Mesenchymal stem cell (in vitro differentiated cells and primary cell): Measurements from ENCODE around the gene HOXC12. TPM values are rescaled to one million over a fixed set of nuclear protein-coding genes. Genes with fewer than 3 reads are reported as not detected.

Experiments used
- DNase-seq: peaks from one replicate; pipeline ENCODE4 v3.0.0-alpha.2; 2013
- H2AFZ ChIP-seq: one replicate; pipeline ENCODE4 v1.6.1; 2013; ENCODE audit warnings: low read depth, mild to moderate bottlenecking, control low read depth, inconsistent platforms, low read length, moderate library complexity
- H2AK5ac ChIP-seq: 2 replicates; pipeline ENCODE4 v1.6.1; 2013; ENCODE audit warnings: low read length, moderate library complexity, mild to moderate bottlenecking, inconsistent platforms; ENCODE audit not compliant: severe bottlenecking
- H2BK120ac ChIP-seq: one replicate; pipeline ENCODE4 v1.6.1; 2013; ENCODE audit warnings: low read depth, mild to moderate bottlenecking, inconsistent platforms, low read length, moderate library complexity
- H2BK12ac ChIP-seq, 2 experiments: one replicate each; pipeline ENCODE4 v1.6.1; 2013; ENCODE audit warnings: inconsistent platforms in 2 of 2, low read length in 2 of 2, mild to moderate bottlenecking in 2 of 2, moderate library complexity in 2 of 2, control low read depth in 1 of 2
- H2BK15ac ChIP-seq: one replicate; pipeline ENCODE4 v1.6.1; 2013; ENCODE audit warnings: mild to moderate bottlenecking, low read depth, inconsistent platforms; ENCODE audit not compliant: poor library complexity, severe bottlenecking
- H2BK5ac ChIP-seq: 2 replicates; pipeline ENCODE4 v1.6.1; 2013; ENCODE audit warnings: low read depth, mild to moderate bottlenecking, low read length, control low read depth, inconsistent platforms; ENCODE audit not compliant: poor library complexity, severe bottlenecking
- H3K14ac ChIP-seq, 2 experiments: one replicate each; pipeline ENCODE4 v1.6.1; 2013; ENCODE audit warnings: inconsistent platforms in 2 of 2, low read length in 2 of 2, control low read depth in 1 of 2, mild to moderate bottlenecking in 1 of 2, moderate library complexity in 1 of 2
- H3K18ac ChIP-seq, 2 experiments: one replicate each; pipeline ENCODE4 v1.6.1; 2013; ENCODE audit warnings: inconsistent platforms in 2 of 2, low read length in 2 of 2, control low read depth in 1 of 2, low read depth in 1 of 2, mild to moderate bottlenecking in 1 of 2
- H3K23ac ChIP-seq, 2 experiments: one replicate each; pipeline ENCODE4 v1.6.1; 2013; ENCODE audit warnings: inconsistent platforms in 2 of 2, low read length in 2 of 2, mild to moderate bottlenecking in 2 of 2, moderate library complexity in 2 of 2, control low read depth in 1 of 2
- H3K27ac ChIP-seq: 2 replicates; pipeline ENCODE4 v1.5.1; 2013; ENCODE audit warnings: mild to moderate bottlenecking, moderate library complexity, low read length, control low read depth, inconsistent platforms; ENCODE audit not compliant: poor library complexity, severe bottlenecking
- H3K27me3 ChIP-seq, 2 experiments: 2 replicates each; pipeline versions ENCODE4 v1.6.1 to v1.7.0; 2013; ENCODE audit warnings: low read length in 2 of 2, mild to moderate bottlenecking in 2 of 2, moderate library complexity in 2 of 2, control low read depth in 1 of 2, inconsistent platforms in 1 of 2; ENCODE audit not compliant: control insufficient read depth in 1 of 2, insufficient read depth in 1 of 2
- H3K36me3 ChIP-seq, 2 experiments: 2 replicates each; pipeline versions ENCODE4 v1.6.1 to v1.7.0; 2013; ENCODE audit warnings: low read length in 2 of 2, control low read depth in 1 of 2, inconsistent platforms in 1 of 2, low read depth in 1 of 2, mild to moderate bottlenecking in 1 of 2; ENCODE audit not compliant: insufficient read depth in 2 of 2, control insufficient read depth in 1 of 2
- H3K4ac ChIP-seq, 2 experiments: one replicate each; pipeline ENCODE4 v1.6.1; 2013; ENCODE audit warnings: inconsistent platforms in 2 of 2, low read length in 2 of 2, mild to moderate bottlenecking in 2 of 2, moderate library complexity in 2 of 2, control low read depth in 1 of 2, low read depth in 1 of 2
- H3K4me1 ChIP-seq: 2 replicates; pipeline ENCODE4 v1.6.1; 2013; ENCODE audit warnings: low read depth, low read length, control low read depth; ENCODE audit not compliant: control insufficient read depth, insufficient read depth
- H3K4me2 ChIP-seq: 2 replicates; pipeline ENCODE4 v1.6.1; 2013; ENCODE audit warnings: low read length, mild to moderate bottlenecking, inconsistent platforms; ENCODE audit not compliant: poor library complexity, severe bottlenecking
- H3K4me3 ChIP-seq, 2 experiments: 2 replicates each; pipeline versions ENCODE4 v1.5.1 to v1.7.0; 2013; ENCODE audit warnings: low read length in 2 of 2, mild to moderate bottlenecking in 2 of 2, control low read depth in 1 of 2, low read depth in 1 of 2; ENCODE audit not compliant: insufficient read depth in 1 of 2
- H3K79me1 ChIP-seq: replicated peaks from 2 replicates; pipeline ENCODE4 v1.6.1; 2013; ENCODE audit warnings: mild to moderate bottlenecking, control low read depth, low read length, inconsistent platforms; ENCODE audit not compliant: poor library complexity, severe bottlenecking
- H3K9ac ChIP-seq: 2 replicates; pipeline ENCODE4 v1.7.0; 2013; ENCODE audit warnings: mild to moderate bottlenecking, low read length, moderate library complexity
- H3K9me3 ChIP-seq: 2 replicates; pipeline ENCODE4 v1.7.0; 2013; ENCODE audit warnings: mild to moderate bottlenecking, low read length; ENCODE audit not compliant: control insufficient read depth
- H4K8ac ChIP-seq: one replicate; pipeline ENCODE4 v1.6.1; 2013; ENCODE audit warnings: inconsistent platforms, mild to moderate bottlenecking, low read length, moderate library complexity
- H4K91ac ChIP-seq: one replicate; pipeline ENCODE4 v1.6.1; 2013; ENCODE audit warnings: mild to moderate bottlenecking, low read length, inconsistent platforms
- WGBS: methylation state at CpG from one replicate; pipeline ENCODE4 v1.1.7; 2013; ENCODE audit warnings: mixed read lengths; 5-methylcytosine and 5-hydroxymethylcytosine counted together
- polyA plus RNA-seq, 2 experiments: library from polyadenylated mRNA; stranded (reverse); fragments of 200-250 nt; gene quantifications; one replicate each; pipeline ENCODE4 v1.2.3, GENCODE V29; 2013

The HOXC12 gene
- not detected for polyA plus RNA-seq (2013, experiment 1 of 2)
- not detected for polyA plus RNA-seq (2013, experiment 2 of 2)

DNA sequence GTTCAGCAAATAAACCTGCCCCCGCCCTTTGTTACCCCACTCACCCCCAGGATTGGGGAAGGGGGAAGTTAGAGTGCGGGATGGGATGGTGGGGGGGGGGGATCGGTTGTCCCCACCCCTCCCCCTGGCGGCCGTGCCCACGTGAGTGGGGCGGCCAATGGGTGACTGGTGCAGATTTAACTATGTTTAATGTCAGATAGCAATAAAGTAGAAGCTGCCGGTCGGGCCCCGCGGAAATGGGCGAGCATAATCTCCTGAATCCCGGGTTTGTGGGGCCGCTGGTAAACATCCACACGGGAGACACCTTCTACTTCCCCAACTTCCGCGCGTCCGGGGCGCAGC, at the start of gene HOXC12:
Gene HOXC12, plus strand, starts transcription at position 210 of the 342 bp plus-strand sequence. Its CDS starts 27 bp downstream, at position 237.
- Histone ChIP-seq H2BK15ac (no peak within 1 kb of the TSS), H4K91ac (peak within 1 kb of the TSS; percentile 7), H3K4me3 (no peak within 1 kb of the TSS), H3K4ac (no peak within 1 kb of the TSS), H2AK5ac (no peak within 1 kb of the TSS), H3K23ac (peak within 1 kb of the TSS in 1 of 2 experiments; percentile 63), H2BK5ac (no peak within 1 kb of the TSS), H3K27ac (no peak within 1 kb of the TSS), H3K27me3 (peaks cover 99 to 100% of the 10 kb centered on the region in 2 experiments), H4K8ac (no peak within 1 kb of the TSS), H2AFZ (no peak within 1 kb of the TSS), H3K9ac (no peak within 1 kb of the TSS), H3K18ac (no peak within 1 kb of the TSS), H3K79me1 (no peaks in the 10 kb centered on the region), H3K36me3 (peaks cover 0 to 9% of the 10 kb centered on the region in 2 experiments), H2BK12ac (no peak within 1 kb of the TSS), H3K9me3 (peaks cover 9% of the 10 kb centered on the region), H3K4me2 (no peak within 1 kb of the TSS), H3K4me1 (peaks cover 24% of the 10 kb centered on the region), H2BK120ac (no peak within 1 kb of the TSS), H3K14ac (no peak within 1 kb of the TSS)
- 13% methylated on average over 13 of the region's 20 CpGs for WGBS
- DNase-seq: no peak

DNA sequence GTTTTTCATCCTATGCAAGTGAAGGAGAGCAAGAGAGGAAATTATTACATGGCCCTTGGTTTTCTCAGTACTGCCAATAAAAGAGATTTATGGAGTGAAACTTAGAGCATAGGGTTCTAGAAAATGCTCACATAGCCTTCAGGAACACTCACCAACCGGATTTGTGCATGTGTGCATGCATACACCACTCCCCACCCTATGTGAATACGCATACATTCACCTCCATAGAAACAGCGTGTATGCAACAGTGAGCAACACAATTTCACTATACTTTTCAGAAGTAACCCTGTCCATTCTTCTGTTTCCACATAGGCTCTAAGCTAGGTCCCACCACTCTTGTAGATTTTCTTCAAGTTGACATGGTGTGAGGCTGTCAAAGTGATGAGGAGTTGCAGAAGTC, 47.6 kb upstream of the HOXC12 start:
- Histone ChIP-seq H3K27ac (no peak overlapping the region), H4K8ac (no peak overlapping the region), H3K18ac (no peak overlapping the region), H3K9ac (no peak overlapping the region), H2BK120ac (no peak overlapping the region), H3K9me3 (peaks cover 3% of the 10 kb centered on the region), H3K4me3 (no peak overlapping the region), H3K14ac (no peak overlapping the region), H2BK12ac (no peak overlapping the region), H2AK5ac (no peak overlapping the region), H3K36me3 (no peaks in the 10 kb centered on the region), H2BK15ac (no peak overlapping the region), H3K4me1 (no peaks in the 10 kb centered on the region), H2BK5ac (no peak overlapping the region), H2AFZ (no peak overlapping the region), H3K4ac (no peak overlapping the region), H3K27me3 (peaks cover 34 to 73% of the 10 kb centered on the region in 2 experiments), H4K91ac (no peak overlapping the region), H3K4me2 (no peak overlapping the region), H3K79me1 (no peaks in the 10 kb centered on the region), H3K23ac (no peak overlapping the region)
- DNase-seq: no peak
- 69% methylated on average over 3 of the region's 3 CpGs for WGBS

- no peak overlapping the region for H2BK15ac ChIP-seq
- H3K79me1 ChIP-seq: no peaks in the 10 kb centered on the region
- H3K14ac ChIP-seq: no peak overlapping the region
- H2AK5ac ChIP-seq: no peak overlapping the region
- no peak overlapping the region for H3K23ac ChIP-seq
- WGBS: 67% methylated on average over 2 of the region's 5 CpGs
- no peak overlapping the region for H3K4me2 ChIP-seq
- no peak overlapping the region for H3K9ac ChIP-seq
- no peak overlapping the region for H2BK5ac ChIP-seq
- no peaks in the 10 kb centered on the region for H3K36me3 ChIP-seq
- no peak overlapping the region for H4K91ac ChIP-seq
- no peak for DNase-seq
- no peak overlapping the region for H3K4me3 ChIP-seq
- H3K27ac ChIP-seq: no peak overlapping the region
- no peaks in the 10 kb centered on the region for H3K9me3 ChIP-seq
- no peak overlapping the region for H2AFZ ChIP-seq
- H3K4me1 ChIP-seq: no peaks in the 10 kb centered on the region
- no peak overlapping the region for H3K4ac ChIP-seq
- H4K8ac ChIP-seq: no peak overlapping the region
- H2BK12ac ChIP-seq: no peak overlapping the region
- H3K27me3 ChIP-seq: peaks cover 33 to 65% of the 10 kb centered on the region in 2 experiments
- no peak overlapping the region for H2BK120ac ChIP-seq
- no peak overlapping the region for H3K18ac ChIP-seq
Measured at GRCh38 chr12:53916788-53917655, 37.7 kb upstream of the HOXC12 start.

DNA sequence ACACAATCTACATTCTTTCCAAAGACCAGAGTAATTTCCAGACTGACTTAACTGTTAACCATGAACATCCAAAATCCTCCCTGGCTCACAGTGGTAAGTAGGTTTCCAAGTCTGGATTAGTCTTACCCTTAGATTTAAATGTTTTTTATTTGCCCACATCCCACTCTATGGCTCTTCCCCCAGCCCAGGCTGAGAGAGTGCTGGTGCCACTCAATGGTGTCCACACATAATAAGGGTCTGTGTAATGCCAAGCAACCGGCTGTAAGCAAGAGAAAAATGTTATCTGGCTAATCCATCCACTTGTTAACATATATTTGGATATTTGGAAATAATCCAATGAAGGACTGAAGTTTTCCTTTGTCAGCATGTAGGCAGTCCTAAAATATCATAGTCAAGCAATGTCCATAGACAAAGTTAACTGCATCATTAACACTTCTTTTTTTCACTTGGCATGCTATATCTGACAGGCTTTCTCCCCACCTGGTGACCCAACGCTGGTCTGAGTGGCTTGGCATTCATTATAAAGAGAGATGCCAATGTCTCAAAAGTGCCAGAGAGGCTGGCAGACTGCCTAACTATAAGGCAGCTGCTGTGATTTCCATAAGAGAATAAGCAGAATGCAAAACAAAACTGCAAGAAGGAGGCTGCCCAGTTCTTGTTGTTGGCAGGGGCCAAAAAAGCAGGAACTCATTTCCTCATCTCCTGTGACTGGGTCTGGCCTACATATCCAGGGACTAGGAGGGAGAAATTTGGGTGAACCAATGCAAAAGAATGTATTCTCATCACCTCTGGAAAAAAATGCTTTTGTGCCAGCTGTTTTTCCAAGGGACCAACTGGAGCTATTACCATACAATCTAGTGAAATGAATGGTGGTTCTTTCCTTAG, 29.9 kb upstream of the HOXC12 start:
- H3K79me1 ChIP-seq: no peaks in the 10 kb centered on the region
- H3K4me3 ChIP-seq: no peak overlapping the region
- H4K91ac ChIP-seq: no peak overlapping the region
- WGBS: 58% methylated on average over 1 of the region's 2 CpGs
- no peak overlapping the region for H2BK5ac ChIP-seq
- no peaks in the 10 kb centered on the region for H3K36me3 ChIP-seq
- H3K4ac ChIP-seq: no peak overlapping the region
- no peaks in the 10 kb centered on the region for H3K4me1 ChIP-seq
- H2AK5ac ChIP-seq: no peak overlapping the region
- H3K14ac ChIP-seq: no peak overlapping the region
- no peak overlapping the region for H3K4me2 ChIP-seq
- H4K8ac ChIP-seq: no peak overlapping the region
- DNase-seq: no peak
- H2BK12ac ChIP-seq: no peak overlapping the region
- no peak overlapping the region for H3K9ac ChIP-seq
- H3K27me3 ChIP-seq: peaks cover 79 to 96% of the 10 kb centered on the region in 2 experiments
- H3K23ac ChIP-seq: no peak overlapping the region
- no peak overlapping the region for H3K27ac ChIP-seq
- no peak overlapping the region for H2BK15ac ChIP-seq
- no peak overlapping the region for H2BK120ac ChIP-seq
- H3K18ac ChIP-seq: no peak overlapping the region
- H3K9me3 ChIP-seq: peaks cover 20% of the 10 kb centered on the region
- H2AFZ ChIP-seq: no peak overlapping the region
